Neural cell (in vitro differentiated cells): ENCODE data around the gene MEAF6.

Source experiments
- CTCF ChIP-seq: fragments of 450-650 bp; IDR thresholded peaks from 2 replicates; pipeline ENCODE4 v1.5.1; 2014; ENCODE audit warnings: antibody characterized with exemption, mild to moderate bottlenecking, moderate library complexity; ENCODE audit not compliant: poor library complexity, severe bottlenecking
- RAD21 ChIP-seq: fragments of 450-650 bp; conservative IDR thresholded peaks from 2 replicates; pipeline ENCODE4 v1.6.1; 2014; ENCODE audit warnings: antibody characterized with exemption, mild to moderate bottlenecking, moderate library complexity
- TAF1 ChIP-seq: IDR thresholded peaks from 2 replicates; pipeline ENCODE4 v1.6.1; 2012; ENCODE audit warnings: low read depth

DNA sequence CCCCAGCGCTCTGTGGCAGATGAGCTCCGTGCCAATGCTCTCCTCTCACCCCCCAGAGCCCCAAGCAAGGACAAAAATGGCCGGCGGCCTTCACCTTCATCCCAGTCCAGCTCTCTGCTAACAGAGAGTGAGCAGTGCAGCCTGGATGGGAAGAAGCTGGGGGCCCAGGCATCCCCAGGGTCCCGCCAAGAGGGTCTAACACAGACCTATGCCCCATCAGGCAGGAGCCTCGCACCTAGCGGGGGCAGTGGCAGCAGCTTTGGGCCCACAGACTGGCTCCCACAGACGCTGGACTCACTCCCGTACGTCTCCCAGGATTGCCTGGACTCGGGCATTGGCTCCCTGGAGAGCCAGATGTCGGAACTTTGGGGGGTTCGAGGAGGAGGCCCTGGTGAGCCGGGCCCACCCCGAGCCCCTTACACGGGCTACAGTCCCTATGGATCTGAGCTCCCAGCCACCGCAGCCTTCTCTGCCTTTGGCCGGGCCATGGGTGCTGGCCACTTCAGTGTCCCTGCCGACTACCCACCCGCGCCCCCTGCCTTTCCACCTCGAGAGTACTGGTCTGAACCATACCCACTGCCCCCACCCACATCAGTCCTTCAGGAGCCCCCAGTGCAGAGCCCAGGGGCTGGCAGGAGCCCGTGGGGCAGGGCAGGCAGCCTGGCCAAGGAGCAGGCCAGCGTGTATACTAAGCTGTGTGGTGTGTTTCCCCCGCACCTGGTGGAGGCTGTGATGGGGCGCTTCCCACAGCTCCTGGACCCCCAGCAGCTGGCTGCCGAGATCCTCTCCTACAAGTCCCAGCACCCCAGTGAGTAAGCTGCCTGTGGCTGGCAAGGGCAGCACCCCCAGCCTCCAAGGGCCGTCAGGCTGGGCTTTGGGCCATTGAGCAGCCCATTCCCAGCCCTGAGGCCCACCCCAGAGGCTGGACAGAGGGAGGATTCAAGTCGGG, 31.5 kb downstream of the MEAF6 start:
- TF ChIP-seq TAF1 (no peak), CTCF (no peak), RAD21 (no peak)
